ENCODE results near the gene CLK1. TPM values are rescaled to one million over a fixed set of nuclear protein-coding genes. Genes with fewer than 3 reads are reported as not detected.

CLK1 gene
- 76.3 and 108 TPM in 2 replicates for total RNA-seq
- 65.2 and 87.1 TPM in 2 replicates for polyA plus RNA-seq

GRCh38 chr2:200864176-200865034 is at the start of gene CLK1:
Gene CLK1 (minus strand): TSS chr2:200864658. CDS start chr2:200861862, 2,796 bp downstream.
- peaks cover 19% of the 10 kb centered on the region for H3K36me3 ChIP-seq
- H3K27ac ChIP-seq: peak within 1 kb of the TSS; percentile 99
- peak within 1 kb of the TSS; percentile 65 for H3K4me3 ChIP-seq
- no peak for TF ChIP-seq CTCF (IDR thresholded peaks at IDR 0.05; ENCODE audit: low read depth, low read length)
- peak; percentile 93 to 95 for DNase-seq (ENCODE audit: low read depth in 1 of 2, low spot score in 1 of 2)
- H3K27me3 ChIP-seq: no peaks in the 10 kb centered on the region
- H3K9me3 ChIP-seq (ENCODE audit: low read depth): no peaks in the 10 kb centered on the region
- H3K4me1 ChIP-seq (ENCODE audit: low read depth): peaks cover 31% of the 10 kb centered on the region

- no peak for TF ChIP-seq CTCF (IDR thresholded peaks at IDR 0.05; ENCODE audit: low read depth, low read length)
- peak in 1 of 2 donors; percentile 25 for DNase-seq (ENCODE audit: low read depth in 1 of 2, low spot score in 1 of 2)
- Histone ChIP-seq H3K4me3 (no peak overlapping the region), H3K9me3 (ENCODE audit: low read depth) (no peaks in the 10 kb centered on the region), H3K4me1 (ENCODE audit: low read depth) (no peaks in the 10 kb centered on the region), H3K27me3 (no peaks in the 10 kb centered on the region), H3K27ac (no peak overlapping the region), H3K36me3 (peaks cover 53% of the 10 kb centered on the region)
These were observed 49.2 kb upstream of the CLK1 start for GRCh38 chr2:200913654-200914053.

- H3K4me3 ChIP-seq: no peak overlapping the region
- DNase-seq (ENCODE audit: low read depth in 1 of 2, low spot score in 1 of 2): no peak
- TF ChIP-seq CTCF (IDR thresholded peaks at IDR 0.05; ENCODE audit: low read depth, low read length): no peak
- H3K4me1 ChIP-seq (ENCODE audit: low read depth): no peaks in the 10 kb centered on the region
- H3K9me3 ChIP-seq (ENCODE audit: low read depth): no peaks in the 10 kb centered on the region
- no peaks in the 10 kb centered on the region for H3K27me3 ChIP-seq
- no peak overlapping the region for H3K27ac ChIP-seq
- peaks cover 45% of the 10 kb centered on the region for H3K36me3 ChIP-seq
These were observed 45.5 kb upstream of the CLK1 start for GRCh38 chr2:200909958-200910357.

- Histone ChIP-seq H3K4me3 (no peak overlapping the region), H3K27ac (peak overlapping the region; percentile 27), H3K27me3 (no peaks in the 10 kb centered on the region), H3K4me1 (ENCODE audit: low read depth) (no peaks in the 10 kb centered on the region), H3K9me3 (ENCODE audit: low read depth) (no peaks in the 10 kb centered on the region), H3K36me3 (peaks cover 31% of the 10 kb centered on the region)
- DNase-seq (ENCODE audit: low read depth in 1 of 2, low spot score in 1 of 2): peak; percentile 67 to 83
- TF ChIP-seq CTCF (IDR thresholded peaks at IDR 0.05; ENCODE audit: low read depth, low read length): peak; percentile 83
These were observed 41.3 kb upstream of the CLK1 start for GRCh38 chr2:200905618-200906296.

- H3K27me3 ChIP-seq: no peaks in the 10 kb centered on the region
- peak; percentile 87 to 93 for DNase-seq (ENCODE audit: low read depth in 1 of 2, low spot score in 1 of 2)
- no peak overlapping the region for H3K4me3 ChIP-seq
- no peaks in the 10 kb centered on the region for H3K9me3 ChIP-seq (ENCODE audit: low read depth)
- peak; percentile 84 for TF ChIP-seq CTCF (IDR thresholded peaks at IDR 0.05; ENCODE audit: low read depth, low read length)
- no peak overlapping the region for H3K27ac ChIP-seq
- H3K4me1 ChIP-seq (ENCODE audit: low read depth): no peaks in the 10 kb centered on the region
- peaks cover 51% of the 10 kb centered on the region for H3K36me3 ChIP-seq
These were observed 37.1 kb upstream of the CLK1 start for GRCh38 chr2:200901459-200902072.
